ENCODE measurements around the gene CLEC2L.

Gene CLEC2L

DNA sequence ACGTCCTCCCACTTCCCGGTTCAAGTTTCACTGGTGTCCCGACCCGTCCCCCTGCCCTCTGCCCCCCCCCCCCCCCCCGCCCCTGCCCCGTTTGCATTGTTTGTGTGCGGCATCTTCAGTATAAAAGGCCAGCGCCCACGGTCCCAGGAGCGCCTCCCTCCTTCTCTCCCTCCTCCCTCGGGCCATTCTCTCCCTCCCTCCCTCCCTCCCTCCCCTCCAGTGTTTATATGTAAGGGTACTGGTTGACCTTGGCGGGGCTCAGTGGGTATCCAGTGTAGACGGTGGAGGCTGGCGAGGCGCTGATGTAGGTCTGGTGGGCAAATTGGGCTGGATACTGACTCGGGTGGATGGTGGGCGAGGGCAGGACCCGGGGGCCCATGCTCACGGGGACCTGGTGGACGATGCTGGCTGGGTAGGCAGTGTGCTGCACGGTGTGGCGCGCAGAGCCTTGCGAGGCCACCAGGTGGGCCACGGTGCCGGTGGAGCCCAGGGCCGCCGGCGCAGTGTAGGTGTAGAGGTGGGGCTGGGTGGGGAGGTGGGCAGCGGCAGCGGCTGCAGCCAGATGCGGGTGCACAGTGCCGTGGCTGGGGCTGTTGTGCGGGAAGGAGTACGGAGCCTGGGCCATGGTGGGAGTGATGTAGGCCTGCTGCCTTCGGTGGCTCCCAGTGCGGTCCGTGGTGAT lies 49.4 kb downstream of the CLEC2L start:
- ATAC-seq: no peak
- no peak for TF ChIP-seq TOX (CRISPR knock-in tag; IDR thresholded peaks at IDR 0.05; ENCODE audit: borderline replicate concordance)
- no peak for TF ChIP-seq ZFP30 (CRISPR knock-in tag; IDR thresholded peaks at IDR 0.05)
- TF ChIP-seq ZFP3 (CRISPR knock-in tag; IDR thresholded peaks at IDR 0.05): no peak
- no peak for TF ChIP-seq ZC3H10 (CRISPR knock-in tag; IDR thresholded peaks at IDR 0.05)
- TF ChIP-seq, protein P1, sequence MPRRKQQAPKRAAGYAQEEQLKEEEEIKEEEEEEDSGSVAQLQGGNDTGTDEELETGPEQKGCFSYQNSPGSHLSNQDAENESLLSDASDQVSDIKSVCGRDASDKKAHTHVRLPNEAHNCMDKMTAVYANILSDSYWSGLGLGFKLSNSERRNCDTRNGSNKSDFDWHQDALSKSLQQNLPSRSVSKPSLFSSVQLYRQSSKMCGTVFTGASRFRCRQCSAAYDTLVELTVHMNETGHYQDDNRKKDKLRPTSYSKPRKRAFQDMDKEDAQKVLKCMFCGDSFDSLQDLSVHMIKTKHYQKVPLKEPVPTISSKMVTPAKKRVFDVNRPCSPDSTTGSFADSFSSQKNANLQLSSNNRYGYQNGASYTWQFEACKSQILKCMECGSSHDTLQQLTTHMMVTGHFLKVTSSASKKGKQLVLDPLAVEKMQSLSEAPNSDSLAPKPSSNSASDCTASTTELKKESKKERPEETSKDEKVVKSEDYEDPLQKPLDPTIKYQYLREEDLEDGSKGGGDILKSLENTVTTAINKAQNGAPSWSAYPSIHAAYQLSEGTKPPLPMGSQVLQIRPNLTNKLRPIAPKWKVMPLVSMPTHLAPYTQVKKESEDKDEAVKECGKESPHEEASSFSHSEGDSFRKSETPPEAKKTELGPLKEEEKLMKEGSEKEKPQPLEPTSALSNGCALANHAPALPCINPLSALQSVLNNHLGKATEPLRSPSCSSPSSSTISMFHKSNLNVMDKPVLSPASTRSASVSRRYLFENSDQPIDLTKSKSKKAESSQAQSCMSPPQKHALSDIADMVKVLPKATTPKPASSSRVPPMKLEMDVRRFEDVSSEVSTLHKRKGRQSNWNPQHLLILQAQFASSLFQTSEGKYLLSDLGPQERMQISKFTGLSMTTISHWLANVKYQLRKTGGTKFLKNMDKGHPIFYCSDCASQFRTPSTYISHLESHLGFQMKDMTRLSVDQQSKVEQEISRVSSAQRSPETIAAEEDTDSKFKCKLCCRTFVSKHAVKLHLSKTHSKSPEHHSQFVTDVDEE (CRISPR knock-in tag; IDR thresholded peaks at IDR 0.05): no peak
- TF ChIP-seq, protein P2, sequence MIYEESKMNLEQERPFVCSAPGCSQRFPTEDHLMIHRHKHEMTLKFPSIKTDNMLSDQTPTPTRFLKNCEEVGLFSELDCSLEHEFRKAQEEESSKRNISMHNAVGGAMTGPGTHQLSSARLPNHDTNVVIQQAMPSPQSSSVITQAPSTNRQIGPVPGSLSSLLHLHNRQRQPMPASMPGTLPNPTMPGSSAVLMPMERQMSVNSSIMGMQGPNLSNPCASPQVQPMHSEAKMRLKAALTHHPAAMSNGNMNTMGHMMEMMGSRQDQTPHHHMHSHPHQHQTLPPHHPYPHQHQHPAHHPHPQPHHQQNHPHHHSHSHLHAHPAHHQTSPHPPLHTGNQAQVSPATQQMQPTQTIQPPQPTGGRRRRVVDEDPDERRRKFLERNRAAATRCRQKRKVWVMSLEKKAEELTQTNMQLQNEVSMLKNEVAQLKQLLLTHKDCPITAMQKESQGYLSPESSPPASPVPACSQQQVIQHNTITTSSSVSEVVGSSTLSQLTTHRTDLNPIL (CRISPR knock-in tag; IDR thresholded peaks at IDR 0.05; ENCODE audit: low read depth): no peak
- no peak for TF ChIP-seq SNAI2 (CRISPR knock-in tag; IDR thresholded peaks at IDR 0.05)
- TF ChIP-seq, protein P3, sequence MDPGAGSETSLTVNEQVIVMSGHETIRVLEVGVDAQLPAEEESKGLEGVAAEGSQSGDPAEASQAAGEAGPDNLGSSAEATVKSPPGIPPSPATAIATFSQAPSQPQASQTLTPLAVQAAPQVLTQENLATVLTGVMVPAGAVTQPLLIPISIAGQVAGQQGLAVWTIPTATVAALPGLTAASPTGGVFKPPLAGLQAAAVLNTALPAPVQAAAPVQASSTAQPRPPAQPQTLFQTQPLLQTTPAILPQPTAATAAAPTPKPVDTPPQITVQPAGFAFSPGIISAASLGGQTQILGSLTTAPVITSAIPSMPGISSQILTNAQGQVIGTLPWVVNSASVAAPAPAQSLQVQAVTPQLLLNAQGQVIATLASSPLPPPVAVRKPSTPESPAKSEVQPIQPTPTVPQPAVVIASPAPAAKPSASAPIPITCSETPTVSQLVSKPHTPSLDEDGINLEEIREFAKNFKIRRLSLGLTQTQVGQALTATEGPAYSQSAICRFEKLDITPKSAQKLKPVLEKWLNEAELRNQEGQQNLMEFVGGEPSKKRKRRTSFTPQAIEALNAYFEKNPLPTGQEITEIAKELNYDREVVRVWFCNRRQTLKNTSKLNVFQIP (CRISPR knock-in tag; IDR thresholded peaks at IDR 0.05; ENCODE audit: borderline replicate concordance, low read depth): no peak
- TF ChIP-seq ISL1 (CRISPR knock-in tag; IDR thresholded peaks at IDR 0.05): no peak
- no peak for TF ChIP-seq GLIS3 (CRISPR knock-in tag; IDR thresholded peaks at IDR 0.05)
- no peak for TF ChIP-seq PPARA (CRISPR knock-in tag; IDR thresholded peaks at IDR 0.05; ENCODE audit: borderline replicate concordance)
- TF ChIP-seq, protein P4, sequence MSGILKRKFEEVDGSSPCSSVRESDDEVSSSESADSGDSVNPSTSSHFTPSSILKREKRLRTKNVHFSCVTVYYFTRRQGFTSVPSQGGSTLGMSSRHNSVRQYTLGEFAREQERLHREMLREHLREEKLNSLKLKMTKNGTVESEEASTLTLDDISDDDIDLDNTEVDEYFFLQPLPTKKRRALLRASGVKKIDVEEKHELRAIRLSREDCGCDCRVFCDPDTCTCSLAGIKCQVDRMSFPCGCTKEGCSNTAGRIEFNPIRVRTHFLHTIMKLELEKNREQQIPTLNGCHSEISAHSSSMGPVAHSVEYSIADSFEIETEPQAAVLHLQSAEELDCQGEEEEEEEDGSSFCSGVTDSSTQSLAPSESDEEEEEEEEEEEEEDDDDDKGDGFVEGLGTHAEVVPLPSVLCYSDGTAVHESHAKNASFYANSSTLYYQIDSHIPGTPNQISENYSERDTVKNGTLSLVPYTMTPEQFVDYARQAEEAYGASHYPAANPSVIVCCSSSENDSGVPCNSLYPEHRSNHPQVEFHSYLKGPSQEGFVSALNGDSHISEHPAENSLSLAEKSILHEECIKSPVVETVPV (CRISPR knock-in tag; IDR thresholded peaks at IDR 0.05): no peak
- no peak for TF ChIP-seq RARB (CRISPR knock-in tag; IDR thresholded peaks at IDR 0.05)
- TF ChIP-seq, protein P5, sequence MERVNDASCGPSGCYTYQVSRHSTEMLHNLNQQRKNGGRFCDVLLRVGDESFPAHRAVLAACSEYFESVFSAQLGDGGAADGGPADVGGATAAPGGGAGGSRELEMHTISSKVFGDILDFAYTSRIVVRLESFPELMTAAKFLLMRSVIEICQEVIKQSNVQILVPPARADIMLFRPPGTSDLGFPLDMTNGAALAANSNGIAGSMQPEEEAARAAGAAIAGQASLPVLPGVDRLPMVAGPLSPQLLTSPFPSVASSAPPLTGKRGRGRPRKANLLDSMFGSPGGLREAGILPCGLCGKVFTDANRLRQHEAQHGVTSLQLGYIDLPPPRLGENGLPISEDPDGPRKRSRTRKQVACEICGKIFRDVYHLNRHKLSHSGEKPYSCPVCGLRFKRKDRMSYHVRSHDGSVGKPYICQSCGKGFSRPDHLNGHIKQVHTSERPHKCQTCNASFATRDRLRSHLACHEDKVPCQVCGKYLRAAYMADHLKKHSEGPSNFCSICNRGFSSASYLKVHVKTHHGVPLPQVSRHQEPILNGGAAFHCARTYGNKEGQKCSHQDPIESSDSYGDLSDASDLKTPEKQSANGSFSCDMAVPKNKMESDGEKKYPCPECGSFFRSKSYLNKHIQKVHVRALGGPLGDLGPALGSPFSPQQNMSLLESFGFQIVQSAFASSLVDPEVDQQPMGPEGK (CRISPR knock-in tag; IDR thresholded peaks at IDR 0.05; ENCODE audit: borderline replicate concordance): no peak
- no peak for TF ChIP-seq TCF4 (CRISPR knock-in tag; IDR thresholded peaks at IDR 0.05; ENCODE audit: borderline replicate concordance)

DNA sequence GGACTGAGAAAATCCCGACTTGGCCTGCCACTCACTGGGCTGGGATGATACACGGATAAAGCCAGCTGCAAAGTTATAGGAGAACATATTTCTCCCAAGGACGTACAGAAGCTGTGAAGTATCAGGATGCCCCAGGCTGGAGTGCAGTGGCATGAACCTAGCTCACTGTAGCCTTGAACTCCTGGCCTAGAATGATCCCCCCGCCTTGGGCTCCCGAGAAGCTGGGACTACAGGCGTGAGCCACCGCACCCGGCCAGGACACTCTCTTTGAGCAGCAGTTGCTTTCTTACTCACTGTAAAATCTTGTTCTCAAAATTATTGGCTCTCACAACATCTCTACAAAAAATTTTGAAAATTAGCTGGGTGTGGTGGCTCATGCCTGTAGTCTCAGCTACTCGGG lies 50.4 kb downstream of the CLEC2L start:
- TF ChIP-seq ESRRG (CRISPR knock-in tag; IDR thresholded peaks at IDR 0.05) (no peak), PPARA (CRISPR knock-in tag; IDR thresholded peaks at IDR 0.05; ENCODE audit: borderline replicate concordance) (no peak), GLIS3 (CRISPR knock-in tag; IDR thresholded peaks at IDR 0.05) (no peak), OSR1 (CRISPR knock-in tag; IDR thresholded peaks at IDR 0.05) (no peak), ZFP30 (CRISPR knock-in tag; IDR thresholded peaks at IDR 0.05) (no peak), ZNF8 (CRISPR knock-in tag; IDR thresholded peaks at IDR 0.05) (no peak), TOX (CRISPR knock-in tag; IDR thresholded peaks at IDR 0.05; ENCODE audit: borderline replicate concordance) (no peak)
- no peak for ATAC-seq

DNA sequence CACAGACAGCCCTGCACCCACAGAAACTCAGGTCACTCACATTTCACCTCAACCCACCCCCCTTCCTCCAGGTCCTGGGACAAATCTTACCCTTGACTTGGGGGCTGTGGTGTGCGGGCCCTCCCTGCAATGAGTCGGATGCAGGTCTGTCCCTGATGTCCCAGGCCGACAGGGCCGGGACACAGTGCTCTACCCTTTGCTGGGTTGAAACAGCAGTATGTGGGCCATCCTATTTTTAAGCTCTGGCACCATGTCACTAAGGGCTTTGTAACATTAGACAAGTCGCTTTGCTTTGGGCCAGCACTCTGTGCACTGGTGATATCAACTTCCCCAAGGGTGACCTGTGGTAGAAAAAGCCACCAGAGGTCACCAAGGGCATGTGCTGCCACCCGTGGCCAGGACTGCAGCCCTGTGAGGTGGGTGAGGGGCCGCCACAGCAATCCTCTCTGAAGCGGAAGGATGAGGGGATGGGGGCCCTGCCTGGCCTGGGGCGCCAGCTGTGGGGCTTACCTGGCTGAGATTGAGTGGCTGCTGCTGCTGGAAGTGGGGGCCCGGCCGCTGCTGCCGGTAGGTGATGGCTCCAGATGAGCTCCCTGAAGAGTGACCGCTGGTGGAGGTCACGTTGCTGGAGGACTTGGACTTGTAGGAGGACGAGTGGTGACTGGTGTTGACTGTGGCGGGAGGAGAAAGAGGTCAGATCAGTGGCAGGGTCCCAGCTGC lies 51.3 kb downstream of the CLEC2L start:
- ATAC-seq: no peak
- TF ChIP-seq, protein P4 (CRISPR knock-in tag; IDR thresholded peaks at IDR 0.05): no peak
- TF ChIP-seq SNAI2 (CRISPR knock-in tag; IDR thresholded peaks at IDR 0.05) (no peak), ZNF70 (CRISPR knock-in tag; IDR thresholded peaks at IDR 0.05) (no peak), GLIS3 (CRISPR knock-in tag; IDR thresholded peaks at IDR 0.05) (no peak), ZC3H10 (CRISPR knock-in tag; IDR thresholded peaks at IDR 0.05) (no peak)
